Stimulated activated CD4-positive, alpha-beta T cell treated with anti-CD3 and anti-CD28 coated beads, Interleukin-2, amount 100 ng/mL, for 4 hours (primary cell): ENCODE measurements around the gene TK2.

Experiments
- DNase-seq: peaks from one replicate; pipeline ENCODE4 v3.0.0-alpha.2; 2020; ENCODE audit warnings: low read depth

Gene TK2

GRCh38 chr16:66544016-66544757, 5.7 kb downstream of the TK2 start:
- no peak for DNase-seq

GRCh38 chr16:66543541-66543940, 6.4 kb downstream of the TK2 start:
- no peak for DNase-seq

DNA sequence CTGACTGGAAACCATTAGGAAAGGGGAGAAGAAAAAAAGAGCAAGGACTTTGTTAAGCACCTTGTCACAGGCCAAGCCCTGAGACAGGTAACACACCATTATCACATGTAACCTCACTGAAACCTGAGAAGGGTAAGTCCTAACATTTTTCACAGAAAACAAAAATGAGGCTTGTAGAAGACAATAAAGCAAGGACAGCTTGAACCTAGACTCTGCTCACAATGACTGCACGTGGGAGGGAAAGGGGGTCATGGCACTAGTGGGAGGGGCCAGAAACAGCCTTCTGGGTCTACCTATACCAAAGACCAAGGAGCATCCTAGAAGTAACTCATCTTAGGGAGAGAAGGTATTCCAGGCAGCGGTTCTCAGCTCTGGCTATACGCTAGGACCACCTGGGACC, 7.5 kb downstream of the TK2 start:
- DNase-seq, result no peak

DNA sequence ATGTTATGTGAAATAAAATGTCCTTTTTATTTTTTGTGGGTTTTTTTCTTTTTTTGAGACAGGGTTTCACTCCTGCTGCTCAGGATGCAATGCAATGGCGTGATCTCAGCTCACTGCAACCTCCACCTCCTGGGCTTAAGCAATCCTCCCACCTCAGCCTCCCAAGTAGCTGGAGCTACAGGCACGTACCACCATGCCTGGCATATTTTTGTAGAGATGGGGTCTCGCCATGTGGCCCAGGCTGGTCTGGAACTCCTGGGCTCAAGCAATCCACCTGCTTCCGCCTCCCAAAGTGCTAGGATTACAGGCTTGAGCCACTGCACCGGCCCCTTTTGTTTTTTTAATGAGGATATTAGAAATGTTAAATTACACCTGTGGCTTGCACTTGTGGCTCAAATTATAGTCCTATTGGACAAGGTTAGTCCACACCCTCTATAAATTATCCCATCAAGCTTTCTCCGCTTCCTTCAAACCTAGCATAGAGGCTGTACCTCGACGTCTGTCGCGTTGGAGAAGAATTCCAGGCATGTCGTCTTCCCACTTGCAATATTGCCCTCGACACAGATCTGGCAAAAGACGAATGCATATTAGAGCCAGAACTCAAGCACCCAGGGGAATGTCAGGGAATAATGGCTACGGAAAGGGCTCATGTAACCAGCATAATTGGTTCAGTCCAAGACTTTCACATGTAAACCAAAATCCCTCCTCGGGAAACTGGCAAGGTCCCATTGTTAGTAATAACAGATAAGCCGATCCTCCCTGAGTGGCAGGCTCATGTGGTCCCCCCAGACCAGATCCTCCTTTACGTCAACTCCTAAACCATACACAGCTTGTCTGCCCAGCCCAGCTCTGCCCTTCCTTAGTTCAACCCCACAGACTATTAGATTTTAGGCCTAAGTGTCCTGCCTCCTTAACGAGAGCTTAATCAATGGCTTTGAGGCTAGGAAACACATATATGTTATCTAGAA, 8.2 kb downstream of the TK2 start:
- DNase-seq, result no peak

DNA sequence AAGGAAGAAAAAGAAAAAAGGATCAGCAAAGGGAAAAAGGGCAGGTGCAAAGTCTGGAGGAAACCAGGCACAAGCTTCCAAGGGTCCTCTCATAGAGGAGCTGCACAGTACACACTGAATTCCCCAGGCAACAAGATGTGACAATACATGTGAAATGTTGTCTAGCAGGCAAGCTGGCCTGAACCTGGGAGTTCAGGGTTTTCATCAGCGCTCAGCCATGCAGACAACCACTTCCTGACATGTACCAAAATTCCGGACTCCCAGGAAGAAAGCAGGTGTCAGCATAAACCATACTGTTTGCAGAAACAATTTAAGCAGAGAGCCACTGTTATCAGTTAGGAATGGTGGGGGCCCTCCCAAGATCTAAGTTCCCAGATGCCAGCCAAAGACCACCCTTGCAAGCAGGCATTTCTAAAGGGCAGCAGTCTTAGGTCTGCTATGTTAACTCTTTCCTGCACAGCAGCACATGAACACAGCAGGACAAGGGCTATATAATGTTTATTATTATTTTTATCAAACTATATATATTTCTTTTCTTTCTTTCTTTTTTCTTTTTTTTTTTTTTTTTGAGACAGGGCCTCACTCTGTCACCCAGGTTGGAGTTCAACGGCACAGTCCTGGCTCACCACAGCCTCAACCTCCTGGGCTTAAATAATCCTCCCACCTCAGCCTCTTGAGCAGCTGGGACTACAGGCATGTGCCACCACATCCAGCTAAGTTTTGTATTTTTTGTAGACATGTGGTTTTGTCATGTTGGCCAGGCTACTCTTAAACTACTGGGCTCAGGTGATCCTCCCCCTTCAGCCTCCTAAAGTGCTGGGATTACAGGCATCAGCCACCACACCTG, 10.1 kb downstream of the TK2 start:
- DNase-seq, result no peak

DNA sequence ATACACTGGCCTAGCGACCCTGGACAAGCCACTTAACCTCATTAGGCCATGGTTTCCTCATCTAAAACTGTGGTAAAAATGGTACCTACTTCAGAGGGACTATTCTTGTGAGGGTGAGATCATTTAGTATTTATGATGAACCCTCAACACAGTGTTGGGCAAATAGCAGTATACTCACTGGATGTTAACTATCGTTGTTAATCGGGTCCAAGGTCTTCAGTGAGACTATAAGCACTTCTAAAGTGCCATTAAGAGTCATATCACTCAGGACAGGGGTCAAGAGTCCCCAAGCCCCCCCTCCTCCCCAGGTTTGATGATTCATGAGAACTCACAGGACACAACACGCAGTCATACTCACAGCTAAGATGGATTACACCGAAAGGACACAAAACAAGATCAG, 11.0 kb downstream of the TK2 start:
- DNase-seq, result no peak

- DNase-seq, result no peak
Observed at GRCh38 chr16:66537236-66537635, 12.7 kb downstream of the TK2 start.

GRCh38 chr16:66536525-66536924, 13.4 kb downstream of the TK2 start:
- DNase-seq, result no peak

GRCh38 chr16:66534376-66534799, 15.5 kb downstream of the TK2 start:
- DNase-seq, result no peak

DNA sequence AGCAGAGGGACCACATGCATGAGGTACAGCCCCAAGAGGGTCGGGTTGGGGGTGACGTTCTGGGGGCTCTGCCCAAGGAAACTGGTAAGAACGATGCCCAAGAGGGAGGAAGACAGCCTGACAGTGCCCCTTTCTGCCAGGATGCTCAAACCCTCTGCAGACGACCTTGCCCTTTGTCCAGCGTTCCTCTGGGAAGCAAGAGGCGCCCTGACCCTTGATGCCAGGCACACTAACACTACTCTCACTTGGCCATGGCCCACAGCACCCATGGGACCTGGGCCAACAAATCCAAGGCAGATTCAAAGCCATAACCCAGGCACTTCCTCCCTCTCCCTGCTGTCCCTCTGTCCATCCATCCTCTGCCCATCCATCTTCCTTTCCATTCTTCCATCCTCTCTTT, 20.4 kb downstream of the TK2 start:
- no peak for DNase-seq

GRCh38 chr16:66528294-66528693, 21.6 kb downstream of the TK2 start:
- DNase-seq, result no peak

GRCh38 chr16:66525396-66526180, 24.3 kb downstream of the TK2 start:
- no peak for DNase-seq

GRCh38 chr16:66524601-66525164, 25.2 kb downstream of the TK2 start:
- DNase-seq, result no peak

DNA sequence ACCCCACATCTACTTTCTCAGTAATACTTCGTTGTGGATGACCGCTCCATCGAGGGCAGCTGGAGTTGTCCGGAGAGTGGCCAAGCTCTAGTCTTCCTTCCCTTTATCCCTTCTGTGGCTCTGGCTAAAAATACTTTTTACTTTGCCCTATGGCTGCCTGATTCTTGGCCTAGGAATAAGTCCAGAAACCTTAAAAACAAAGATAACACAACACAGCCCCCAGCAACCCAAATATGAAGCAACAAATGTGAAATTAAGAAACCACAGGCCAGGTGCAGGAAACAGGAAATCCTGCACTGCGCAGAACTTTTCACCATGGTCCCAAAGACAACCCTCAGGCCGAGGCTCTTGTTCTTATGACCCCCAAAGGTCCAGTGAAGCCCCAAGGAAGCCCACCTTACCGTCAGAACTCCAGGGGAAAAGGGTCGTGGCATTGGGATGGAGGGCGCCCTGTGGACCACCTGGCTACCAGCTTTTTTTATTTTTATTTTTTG, 26.0 kb downstream of the TK2 start:
- no peak for DNase-seq

DNA sequence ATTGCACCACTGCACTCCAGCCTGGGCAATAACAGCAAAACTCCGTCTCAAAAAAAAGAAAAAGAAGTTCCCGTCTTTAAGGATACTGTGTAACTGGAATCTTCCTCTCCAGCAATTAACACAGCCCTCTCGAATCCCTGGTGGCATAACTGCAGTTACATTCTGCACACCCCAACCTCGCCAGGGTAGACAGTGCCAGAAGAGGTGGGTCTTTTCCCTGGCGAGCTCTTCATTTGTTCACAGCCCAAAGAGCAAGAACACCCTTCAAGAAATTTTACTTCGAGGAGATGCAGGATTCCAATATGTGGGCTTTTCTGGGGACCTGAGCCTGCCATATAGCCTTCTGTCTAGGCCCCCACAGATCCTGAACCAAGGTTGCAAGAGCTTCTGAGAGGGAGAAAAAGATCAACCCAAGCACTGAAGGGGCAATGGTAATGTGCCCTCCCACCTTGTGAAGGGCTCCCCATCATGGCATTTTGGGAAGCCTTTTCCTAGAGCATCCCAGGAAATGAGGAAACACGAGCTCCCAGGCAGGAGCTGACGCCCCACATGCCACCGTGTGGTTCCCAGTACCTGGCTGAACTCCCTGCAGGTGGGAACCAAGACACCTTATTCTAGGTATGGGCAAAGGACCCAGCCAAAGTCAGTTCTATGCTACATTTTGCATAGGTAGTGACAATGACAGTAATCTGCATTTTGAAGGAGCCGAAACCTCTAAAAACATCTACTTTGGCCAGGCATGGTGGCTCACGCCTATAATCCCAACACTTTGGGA, 26.9 kb downstream of the TK2 start:
- no peak for DNase-seq

DNA sequence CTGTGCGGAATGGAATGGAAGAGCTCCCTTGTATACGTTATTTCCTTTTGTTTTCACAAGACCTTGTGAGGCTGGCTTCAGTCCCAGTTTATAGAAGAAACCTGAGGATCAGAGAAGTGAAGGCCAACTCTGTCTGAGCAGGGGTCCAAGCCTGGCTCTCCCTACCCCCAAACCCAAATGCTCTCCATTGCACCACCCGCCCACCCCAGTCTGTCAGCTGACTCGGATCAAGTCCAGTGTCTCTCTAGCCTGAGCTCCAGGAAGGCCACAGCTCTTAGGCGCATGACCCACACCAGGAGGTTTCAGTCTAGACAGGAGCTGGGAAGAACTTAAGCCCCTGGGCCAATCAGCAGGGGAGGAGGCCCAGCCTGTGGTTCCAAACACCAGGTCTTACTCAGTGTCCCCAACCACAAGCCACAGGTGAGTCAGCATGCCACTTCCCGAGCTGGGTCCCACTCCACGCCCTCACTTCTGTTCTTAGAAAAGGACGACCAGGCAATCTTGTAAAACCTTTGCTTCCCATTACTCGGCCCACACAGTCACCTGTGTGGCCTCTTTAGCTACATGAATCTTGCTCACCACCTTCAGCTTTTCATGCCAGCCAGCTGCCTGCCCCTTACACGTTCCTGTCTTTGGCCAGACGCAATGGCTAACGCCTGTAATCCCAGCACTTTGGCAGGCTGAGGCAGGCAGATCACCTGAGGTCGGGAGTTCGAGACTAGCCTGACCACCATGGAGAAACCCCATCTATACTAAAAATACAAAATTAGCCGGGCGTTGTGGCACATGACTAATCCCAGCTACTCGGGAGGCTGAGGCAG, 27.8 kb downstream of the TK2 start:
- peak; percentile 93 for DNase-seq

DNA sequence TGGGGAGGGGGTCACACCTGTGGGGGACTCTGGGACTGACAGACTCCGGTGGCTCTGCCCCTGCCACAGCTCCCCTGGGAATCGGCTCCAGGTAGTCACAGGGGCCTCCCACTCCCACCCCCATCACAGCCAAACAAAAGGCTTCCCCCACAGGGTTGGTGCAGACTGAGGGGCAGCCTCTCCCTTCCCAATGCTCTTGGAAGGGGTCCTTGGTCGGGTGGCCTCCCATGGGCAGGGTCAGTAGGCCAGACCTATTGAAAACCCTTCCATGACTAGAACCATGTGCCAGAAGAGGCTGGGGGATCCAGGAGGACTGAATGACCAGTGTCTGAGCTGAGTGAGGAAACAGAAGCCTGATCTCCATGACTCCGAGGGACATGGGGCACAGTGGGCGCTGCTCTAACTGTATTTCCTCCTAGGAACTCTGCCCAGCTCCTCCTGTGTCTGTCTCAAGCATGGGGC, 28.6 kb downstream of the TK2 start:
- no peak for DNase-seq

- DNase-seq, result no peak
Observed at GRCh38 chr16:66520406-66521170, 29.3 kb downstream of the TK2 start.
